A549 (cell line): ENCODE results near the gene NUPR2.

ENCODE experiments used
- EP300 ChIP-seq, 2 experiments: fragments of >200 bp; sonication (Bioruptor Twin); formaldehyde crosslinking; IDR thresholded peaks; 2 replicates in 1 of 2; 3 replicates in 1 of 2; pipeline ENCODE4 v1.6.1; 2016 to 2017
- HDAC2 ChIP-seq: fragments of 200-600 bp; sonication (generic); IDR thresholded peaks from 2 replicates; pipeline ENCODE4 v1.6.1; 2016
- HOXA7 ChIP-seq: fragments of 250-450 bp; sonication (Bioruptor Pico); IDR thresholded peaks from 2 replicates; pipeline ENCODE4 v1.5.0; 2020; ENCODE audit warnings: mild to moderate bottlenecking, moderate library complexity
- MAFK ChIP-seq: fragments of 450-650 bp; IDR thresholded peaks from 2 replicates; pipeline ENCODE4 v1.6.1; 2014; ENCODE audit not compliant: partially characterized antibody
- POLR2A ChIP-seq: IDR thresholded peaks from 2 replicates; pipeline ENCODE4 v1.6.1; 2012; ENCODE audit warnings: mild to moderate bottlenecking, low read length
- RAD21 ChIP-seq, 2 experiments: fragments of >200 bp in 1 of 2; sonication (Bioruptor Twin) in 1 of 2; formaldehyde crosslinking in 1 of 2; IDR thresholded peaks in 1 of 2; conservative IDR thresholded peaks in 1 of 2; 2 replicates in 1 of 2; 3 replicates in 1 of 2; pipeline ENCODE4 v1.6.1; 2012 to 2018; ENCODE audit warnings: inconsistent platforms in 1 of 2
- ZFP36 ChIP-seq: fragments of 450-650 bp; IDR thresholded peaks from 2 replicates; pipeline ENCODE4 v1.6.1; 2014; ENCODE audit warnings: borderline replicate concordance; ENCODE audit not compliant: partially characterized antibody
- TF ChIP-seq, protein P1 (sequence below): fragments of >200 bp; sonication (Bioruptor Twin); formaldehyde crosslinking; IDR thresholded peaks from 3 replicates; pipeline ENCODE4 v1.5.1; 2016
- TF ChIP-seq, protein P2 (sequence below): IDR thresholded peaks from 2 replicates; pipeline ENCODE4 v1.6.1; 2012
- TF ChIP-seq, protein P3 (sequence below): fragments of 200-600 bp; sonication (generic); IDR thresholded peaks from 2 replicates; pipeline ENCODE4 v1.6.1; 2016; ENCODE audit warnings: antibody characterized with exemption, mild to moderate bottlenecking, moderate library complexity
- TF ChIP-seq, protein P4 (sequence below): fragments of 450-650 bp; IDR thresholded peaks from 2 replicates; pipeline ENCODE4 v1.6.1; 2014; ENCODE audit warnings: antibody characterized with exemption
- TF ChIP-seq, protein P5 (sequence below): IDR thresholded peaks from 2 replicates; pipeline ENCODE4 v1.6.1; 2012; ENCODE audit warnings: low read depth, borderline replicate concordance

DNA sequence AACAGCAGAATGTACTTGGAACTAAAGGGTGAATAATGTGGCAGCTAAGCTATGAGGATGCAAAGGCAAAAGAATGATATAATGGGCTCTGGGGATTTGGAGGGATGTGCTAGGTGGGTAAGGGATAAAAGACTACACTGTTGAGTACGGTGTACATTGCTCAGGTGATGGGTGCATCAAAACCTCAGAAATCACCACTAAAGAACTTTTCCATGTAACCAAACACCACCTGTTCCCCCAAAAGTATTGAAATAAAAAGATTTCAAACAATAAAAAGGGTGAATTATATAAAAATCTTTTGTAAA lies 8.3 kb downstream of the NUPR2 start:
- TF ChIP-seq, protein P1, sequence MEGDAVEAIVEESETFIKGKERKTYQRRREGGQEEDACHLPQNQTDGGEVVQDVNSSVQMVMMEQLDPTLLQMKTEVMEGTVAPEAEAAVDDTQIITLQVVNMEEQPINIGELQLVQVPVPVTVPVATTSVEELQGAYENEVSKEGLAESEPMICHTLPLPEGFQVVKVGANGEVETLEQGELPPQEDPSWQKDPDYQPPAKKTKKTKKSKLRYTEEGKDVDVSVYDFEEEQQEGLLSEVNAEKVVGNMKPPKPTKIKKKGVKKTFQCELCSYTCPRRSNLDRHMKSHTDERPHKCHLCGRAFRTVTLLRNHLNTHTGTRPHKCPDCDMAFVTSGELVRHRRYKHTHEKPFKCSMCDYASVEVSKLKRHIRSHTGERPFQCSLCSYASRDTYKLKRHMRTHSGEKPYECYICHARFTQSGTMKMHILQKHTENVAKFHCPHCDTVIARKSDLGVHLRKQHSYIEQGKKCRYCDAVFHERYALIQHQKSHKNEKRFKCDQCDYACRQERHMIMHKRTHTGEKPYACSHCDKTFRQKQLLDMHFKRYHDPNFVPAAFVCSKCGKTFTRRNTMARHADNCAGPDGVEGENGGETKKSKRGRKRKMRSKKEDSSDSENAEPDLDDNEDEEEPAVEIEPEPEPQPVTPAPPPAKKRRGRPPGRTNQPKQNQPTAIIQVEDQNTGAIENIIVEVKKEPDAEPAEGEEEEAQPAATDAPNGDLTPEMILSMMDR, result no peak
- TF ChIP-seq, protein P2, sequence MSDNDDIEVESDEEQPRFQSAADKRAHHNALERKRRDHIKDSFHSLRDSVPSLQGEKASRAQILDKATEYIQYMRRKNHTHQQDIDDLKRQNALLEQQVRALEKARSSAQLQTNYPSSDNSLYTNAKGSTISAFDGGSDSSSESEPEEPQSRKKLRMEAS, result no peak
- no peak for TF ChIP-seq POLR2A
- TF ChIP-seq, protein P3, sequence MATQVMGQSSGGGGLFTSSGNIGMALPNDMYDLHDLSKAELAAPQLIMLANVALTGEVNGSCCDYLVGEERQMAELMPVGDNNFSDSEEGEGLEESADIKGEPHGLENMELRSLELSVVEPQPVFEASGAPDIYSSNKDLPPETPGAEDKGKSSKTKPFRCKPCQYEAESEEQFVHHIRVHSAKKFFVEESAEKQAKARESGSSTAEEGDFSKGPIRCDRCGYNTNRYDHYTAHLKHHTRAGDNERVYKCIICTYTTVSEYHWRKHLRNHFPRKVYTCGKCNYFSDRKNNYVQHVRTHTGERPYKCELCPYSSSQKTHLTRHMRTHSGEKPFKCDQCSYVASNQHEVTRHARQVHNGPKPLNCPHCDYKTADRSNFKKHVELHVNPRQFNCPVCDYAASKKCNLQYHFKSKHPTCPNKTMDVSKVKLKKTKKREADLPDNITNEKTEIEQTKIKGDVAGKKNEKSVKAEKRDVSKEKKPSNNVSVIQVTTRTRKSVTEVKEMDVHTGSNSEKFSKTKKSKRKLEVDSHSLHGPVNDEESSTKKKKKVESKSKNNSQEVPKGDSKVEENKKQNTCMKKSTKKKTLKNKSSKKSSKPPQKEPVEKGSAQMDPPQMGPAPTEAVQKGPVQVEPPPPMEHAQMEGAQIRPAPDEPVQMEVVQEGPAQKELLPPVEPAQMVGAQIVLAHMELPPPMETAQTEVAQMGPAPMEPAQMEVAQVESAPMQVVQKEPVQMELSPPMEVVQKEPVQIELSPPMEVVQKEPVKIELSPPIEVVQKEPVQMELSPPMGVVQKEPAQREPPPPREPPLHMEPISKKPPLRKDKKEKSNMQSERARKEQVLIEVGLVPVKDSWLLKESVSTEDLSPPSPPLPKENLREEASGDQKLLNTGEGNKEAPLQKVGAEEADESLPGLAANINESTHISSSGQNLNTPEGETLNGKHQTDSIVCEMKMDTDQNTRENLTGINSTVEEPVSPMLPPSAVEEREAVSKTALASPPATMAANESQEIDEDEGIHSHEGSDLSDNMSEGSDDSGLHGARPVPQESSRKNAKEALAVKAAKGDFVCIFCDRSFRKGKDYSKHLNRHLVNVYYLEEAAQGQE, result no peak
- TF ChIP-seq, protein P4, sequence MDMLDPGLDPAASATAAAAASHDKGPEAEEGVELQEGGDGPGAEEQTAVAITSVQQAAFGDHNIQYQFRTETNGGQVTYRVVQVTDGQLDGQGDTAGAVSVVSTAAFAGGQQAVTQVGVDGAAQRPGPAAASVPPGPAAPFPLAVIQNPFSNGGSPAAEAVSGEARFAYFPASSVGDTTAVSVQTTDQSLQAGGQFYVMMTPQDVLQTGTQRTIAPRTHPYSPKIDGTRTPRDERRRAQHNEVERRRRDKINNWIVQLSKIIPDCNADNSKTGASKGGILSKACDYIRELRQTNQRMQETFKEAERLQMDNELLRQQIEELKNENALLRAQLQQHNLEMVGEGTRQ, result no peak
- TF ChIP-seq HDAC2, result no peak
- TF ChIP-seq RAD21 (conservative IDR thresholded peaks at IDR 0.05 in 1 of 2, IDR thresholded peaks at IDR 0.05 in 1 of 2), result no peak
- no peak for TF ChIP-seq HOXA7 (CRISPR knock-in tag)
- TF ChIP-seq EP300 (IDR thresholded peaks at IDR 0.05), result no peak
- TF ChIP-seq, protein P5, sequence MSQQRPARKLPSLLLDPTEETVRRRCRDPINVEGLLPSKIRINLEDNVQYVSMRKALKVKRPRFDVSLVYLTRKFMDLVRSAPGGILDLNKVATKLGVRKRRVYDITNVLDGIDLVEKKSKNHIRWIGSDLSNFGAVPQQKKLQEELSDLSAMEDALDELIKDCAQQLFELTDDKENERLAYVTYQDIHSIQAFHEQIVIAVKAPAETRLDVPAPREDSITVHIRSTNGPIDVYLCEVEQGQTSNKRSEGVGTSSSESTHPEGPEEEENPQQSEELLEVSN, result no peak
- TF ChIP-seq MAFK, result no peak
- no peak for TF ChIP-seq ZFP36
